Stimulated activated CD4-positive, alpha-beta T cell treated with anti-CD3 and anti-CD28 coated beads, TNF-alpha, amount 100 ng/mL, for 1 hour (primary cell): Measurements from ENCODE around the gene TULP4.

ENCODE experiments used
- DNase-seq, 3 donors: peaks; one replicate each; pipeline ENCODE4 v3.0.0-alpha.2; 2020; ENCODE audit warnings: low read depth in 3 of 3, low spot score in 1 of 3

TULP4 gene

DNA sequence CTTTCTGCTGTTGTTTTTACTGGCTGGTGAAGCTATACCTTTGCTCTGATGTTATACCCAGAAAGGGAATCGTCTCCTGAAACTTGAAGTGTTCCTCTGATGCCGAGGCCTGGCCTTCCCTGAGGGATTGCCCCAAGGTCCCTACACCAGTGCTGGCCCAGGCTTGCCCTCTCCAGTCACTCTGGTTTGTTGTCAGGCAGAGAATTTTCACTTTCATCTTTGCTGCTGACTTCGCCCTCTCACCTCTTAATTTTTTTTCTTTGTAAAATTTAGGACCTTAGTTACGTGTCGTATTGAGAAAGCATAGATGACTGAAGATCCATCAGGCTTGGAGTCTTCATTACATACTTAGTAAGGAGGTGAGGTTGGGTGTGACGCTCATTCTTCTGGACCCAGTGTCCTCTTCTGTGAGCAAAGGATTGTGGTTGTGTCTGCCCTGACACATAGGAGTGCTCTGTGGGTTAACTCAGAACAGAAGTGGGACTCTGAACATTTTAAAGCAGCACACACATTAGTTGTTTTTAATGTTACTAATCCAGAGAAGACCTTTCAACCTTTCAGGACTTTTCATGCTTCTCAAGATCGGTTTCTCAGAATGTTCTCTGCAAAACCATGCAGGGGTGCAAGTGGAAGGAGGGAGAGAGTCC lies 45.4 kb downstream of the TULP4 start:
- DNase-seq, result no peak

DNA sequence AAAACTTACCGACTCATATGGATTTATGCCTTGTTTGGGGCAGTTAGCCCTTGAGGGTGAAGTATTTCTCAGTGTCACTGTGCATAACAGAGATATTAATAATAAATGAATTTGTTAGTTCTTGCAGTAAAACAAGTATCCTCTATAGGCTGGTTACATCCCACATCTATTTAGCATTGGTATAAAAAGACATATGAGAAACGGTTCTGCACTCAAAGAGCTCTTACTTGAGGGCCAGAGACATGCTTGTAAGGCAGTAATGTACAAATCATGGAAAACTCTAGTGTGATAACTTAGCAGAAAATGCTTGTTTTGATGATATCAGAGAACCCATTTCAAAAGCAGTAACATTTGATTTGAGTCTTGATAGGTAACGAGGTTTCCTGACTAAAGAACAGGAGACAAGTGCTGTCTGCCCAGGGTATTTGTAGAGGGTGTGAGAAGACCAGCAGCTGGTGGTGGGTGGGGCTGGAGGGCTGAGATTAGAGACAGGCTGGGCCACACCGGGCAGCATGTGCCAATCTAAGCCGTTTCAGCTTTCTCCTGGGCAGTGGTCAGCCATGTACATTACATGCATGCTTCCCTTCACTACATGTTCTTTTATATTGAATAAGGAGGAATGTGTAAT lies 46.3 kb downstream of the TULP4 start:
- DNase-seq, result no peak

DNA sequence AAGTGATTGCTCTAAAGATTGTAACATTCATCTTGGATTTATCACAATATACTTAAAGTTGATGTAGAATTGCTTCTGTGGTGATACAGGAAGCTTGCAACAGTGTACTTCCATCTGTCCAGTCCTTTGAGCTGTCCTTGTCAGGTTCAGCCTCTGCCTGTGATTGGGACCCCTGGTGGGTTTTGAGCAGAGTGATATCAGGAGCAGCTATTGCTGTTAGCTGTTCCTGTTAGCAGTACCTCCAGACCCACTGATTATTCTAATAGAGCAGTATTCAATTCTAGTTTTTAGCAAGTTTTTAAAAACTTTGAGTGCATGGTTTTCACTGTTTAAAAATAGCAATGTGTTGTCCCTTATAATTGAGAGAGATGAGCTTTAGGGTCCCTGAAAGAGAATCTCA lies 48.8 kb downstream of the TULP4 start:
- DNase-seq, result no peak

DNA sequence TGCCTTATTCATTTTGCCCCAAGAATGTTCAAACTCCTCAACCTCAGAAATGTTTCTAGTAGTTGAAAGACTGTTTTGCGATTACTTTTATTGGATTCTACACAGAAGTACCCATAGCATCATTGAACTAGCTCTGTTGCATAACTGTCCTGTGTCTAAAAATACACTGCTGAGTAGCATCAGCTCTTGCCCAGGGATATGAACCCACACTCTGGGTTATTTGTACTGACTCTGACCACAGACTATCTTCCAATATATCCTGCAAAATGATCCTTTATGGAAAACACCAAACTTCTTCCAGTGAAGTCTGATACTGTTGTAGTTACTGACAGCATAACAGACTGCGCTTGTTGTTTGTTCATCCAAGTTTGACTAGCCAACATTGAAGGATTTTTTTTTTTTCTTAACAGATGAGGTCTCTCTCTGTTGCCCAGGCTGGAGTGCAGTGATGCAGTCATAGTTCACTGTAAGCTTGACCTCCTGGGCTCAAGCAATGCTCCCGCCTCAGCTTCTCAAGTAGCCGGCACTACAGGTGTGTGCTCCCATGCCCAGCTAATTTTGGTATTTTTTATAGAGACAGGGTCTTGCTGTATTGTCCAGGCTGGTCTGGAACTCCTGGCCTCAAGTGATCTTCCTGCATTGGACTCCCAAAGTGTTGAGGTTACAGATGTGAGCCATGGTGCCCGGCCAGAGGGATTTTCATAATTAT lies 49.9 kb downstream of the TULP4 start:
- DNase-seq, result no peak

DNA sequence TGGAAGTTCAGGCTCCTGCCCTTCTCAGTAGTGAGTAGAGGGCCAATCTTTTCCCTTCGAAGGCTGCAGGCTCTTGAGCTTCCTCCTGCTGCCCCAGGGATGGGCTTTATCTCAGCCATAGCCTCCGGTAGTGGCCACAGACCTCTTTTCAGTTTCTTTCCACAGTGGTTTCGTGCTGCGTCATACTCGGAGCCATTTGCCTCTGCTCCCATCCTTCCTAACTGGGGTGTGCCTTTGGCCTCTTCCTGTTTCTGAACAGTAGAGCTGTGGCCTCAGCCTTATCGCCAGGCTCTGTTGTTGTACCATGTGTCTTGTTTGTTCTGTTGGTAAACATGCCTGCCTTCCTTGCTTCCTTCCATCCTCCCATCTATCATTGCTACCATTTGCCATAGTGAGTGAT lies 54.1 kb downstream of the TULP4 start:
- no peak for DNase-seq

DNA sequence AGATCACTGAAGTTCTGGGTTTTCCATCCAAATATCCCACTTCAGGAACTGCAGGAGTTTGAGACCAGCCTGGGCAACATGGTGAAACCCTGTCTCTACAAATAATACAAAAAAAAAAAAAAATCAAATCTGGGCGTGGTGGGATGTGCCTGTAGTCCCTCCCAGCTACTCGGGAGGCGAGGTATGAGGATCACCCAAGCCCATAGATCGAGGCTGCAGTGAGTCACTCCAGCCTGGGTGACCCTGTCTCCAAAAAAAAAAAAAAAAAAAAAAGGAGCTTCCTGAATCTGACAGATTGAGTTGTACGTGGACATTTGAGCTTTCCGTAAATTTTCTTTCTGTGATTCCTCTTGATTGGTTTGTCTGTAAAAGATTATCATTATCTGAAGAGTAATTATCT lies 55.6 kb downstream of the TULP4 start:
- no peak for DNase-seq

DNA sequence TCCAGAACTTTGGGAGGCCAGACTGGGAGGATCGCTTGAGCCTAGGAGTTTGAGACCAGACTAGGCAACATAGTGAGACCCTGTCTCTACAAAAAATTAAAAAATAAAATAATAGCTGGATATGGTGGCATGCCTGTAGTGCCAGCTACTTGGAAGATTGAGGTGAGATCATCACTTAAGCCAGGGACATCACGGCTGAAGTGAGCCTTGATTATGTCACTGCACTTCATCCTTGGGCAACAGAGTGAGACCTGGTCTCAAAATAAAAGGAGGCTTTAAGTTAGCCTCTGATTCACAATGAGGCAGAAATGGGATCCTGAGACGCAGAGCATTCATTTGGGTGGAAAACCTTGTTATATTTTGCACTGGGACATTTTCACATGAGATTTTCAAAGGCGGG lies 57.0 kb downstream of the TULP4 start:
- DNase-seq, result no peak

DNA sequence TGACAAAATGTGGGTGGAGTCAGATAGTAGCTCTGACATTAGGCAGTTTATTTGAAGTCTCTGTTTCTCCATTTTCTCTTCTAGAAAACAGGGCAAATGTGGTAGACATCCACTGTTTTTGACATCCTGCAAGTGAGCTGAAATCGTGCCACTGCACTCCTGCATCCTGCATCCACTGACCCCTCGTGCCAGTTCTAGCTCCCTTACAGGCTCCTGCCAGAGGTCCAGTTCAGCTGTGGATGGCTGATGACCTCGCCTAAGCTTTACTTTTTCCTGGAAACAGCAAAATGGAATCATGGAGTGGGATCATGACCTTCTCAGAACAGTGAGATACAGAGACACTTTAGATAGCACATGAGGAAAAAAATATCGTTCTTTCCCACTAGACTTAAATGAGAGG lies 58.5 kb downstream of the TULP4 start:
- DNase-seq, result no peak

DNA sequence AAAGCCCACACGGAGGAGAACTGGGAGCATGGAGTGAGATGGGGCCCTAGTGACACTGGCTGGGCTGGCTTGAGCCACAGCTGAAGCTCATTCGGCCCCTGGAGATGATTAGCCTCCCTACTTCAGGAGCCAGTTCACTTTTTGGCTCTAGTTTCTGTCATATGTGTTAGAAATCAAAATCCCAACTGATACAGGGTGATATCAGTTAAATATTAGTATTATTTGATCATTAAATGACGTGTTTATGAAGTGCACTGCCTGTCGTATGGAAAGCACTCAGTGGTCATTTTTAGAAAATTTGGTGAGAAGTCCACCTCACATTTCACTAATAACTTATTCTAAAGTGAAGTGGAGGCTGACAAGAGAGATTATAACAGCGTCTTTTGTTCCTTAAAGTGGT lies 59.0 kb downstream of the TULP4 start:
- no peak for DNase-seq

DNA sequence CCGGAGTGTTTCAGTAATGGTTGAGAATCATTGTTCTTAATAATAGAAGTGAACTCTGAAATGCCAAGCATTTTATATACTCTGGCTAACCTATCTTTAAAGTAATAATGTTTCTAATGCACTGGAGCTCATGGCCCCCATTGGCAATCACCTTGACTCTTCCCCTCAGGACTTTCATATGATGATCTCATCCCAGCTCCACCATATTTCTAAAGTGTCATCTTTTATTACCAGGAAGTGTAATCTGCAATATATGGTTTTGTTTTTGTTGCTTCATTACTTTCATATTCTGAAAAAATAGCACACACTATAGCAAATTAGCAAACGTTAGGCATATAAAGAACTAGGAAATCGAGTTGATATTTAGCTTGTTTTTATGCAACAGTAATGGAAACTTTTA lies 60.3 kb downstream of the TULP4 start:
- DNase-seq, result no peak

DNA sequence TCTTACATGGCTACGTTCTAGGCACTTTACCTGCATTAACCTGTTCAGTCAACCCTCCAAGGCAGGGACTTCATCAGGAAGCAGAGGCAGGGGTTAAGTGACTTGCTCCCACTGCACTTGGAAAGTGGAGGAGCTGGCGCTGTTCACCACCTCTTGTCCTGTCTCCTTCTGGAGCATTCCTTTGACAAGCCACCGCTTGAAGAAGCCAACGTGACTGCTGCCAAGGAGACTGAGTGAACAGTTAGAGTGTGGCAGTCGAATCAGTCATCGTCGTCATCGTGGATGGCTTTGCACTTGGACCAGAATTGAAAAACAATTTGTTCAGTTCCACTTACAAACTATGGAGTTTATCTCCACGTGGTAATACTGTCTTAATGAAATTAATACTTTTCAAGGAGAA lies 60.9 kb downstream of the TULP4 start:
- DNase-seq, result no peak

DNA sequence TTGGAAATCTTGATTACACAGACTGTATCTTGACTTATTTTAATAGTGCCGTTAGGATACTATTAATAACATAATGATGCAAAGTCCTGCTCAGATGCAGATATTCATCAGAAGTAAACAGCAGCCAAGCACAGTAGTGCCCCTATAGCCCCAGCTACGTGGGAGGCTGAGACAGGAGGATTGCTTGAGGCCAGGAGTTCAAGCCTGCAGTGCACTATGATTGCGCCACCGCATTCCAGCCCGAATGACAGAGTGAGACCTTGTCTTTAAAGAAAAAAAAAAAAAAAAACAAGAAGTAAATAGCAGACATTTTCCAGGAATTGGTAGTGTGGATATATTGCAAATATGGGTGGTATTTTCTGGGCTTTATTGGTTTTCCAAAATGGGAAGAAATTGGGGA lies 61.8 kb downstream of the TULP4 start:
- DNase-seq, result no peak

DNA sequence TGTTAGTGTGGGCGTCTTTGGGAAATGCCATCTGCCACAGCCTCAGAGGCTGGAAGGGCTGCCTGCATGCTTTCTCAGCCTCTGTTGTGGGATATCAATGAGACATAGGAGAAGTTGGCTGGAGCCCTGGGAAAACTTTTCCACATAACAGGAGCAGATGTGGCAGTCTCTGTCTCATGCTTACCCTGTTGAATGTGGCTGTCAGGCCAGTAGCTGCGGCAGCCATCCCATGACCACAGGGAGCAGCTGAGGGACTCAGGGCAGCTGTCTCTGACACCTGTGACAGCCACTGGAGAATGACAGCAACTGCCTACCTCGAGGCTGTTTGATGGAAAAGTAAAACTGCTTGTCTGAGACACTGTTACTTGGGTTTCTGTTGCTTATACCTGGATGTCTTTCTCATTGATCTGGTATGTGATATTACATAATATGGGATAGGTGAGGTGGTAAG lies 64.4 kb downstream of the TULP4 start:
- no peak for DNase-seq

DNA sequence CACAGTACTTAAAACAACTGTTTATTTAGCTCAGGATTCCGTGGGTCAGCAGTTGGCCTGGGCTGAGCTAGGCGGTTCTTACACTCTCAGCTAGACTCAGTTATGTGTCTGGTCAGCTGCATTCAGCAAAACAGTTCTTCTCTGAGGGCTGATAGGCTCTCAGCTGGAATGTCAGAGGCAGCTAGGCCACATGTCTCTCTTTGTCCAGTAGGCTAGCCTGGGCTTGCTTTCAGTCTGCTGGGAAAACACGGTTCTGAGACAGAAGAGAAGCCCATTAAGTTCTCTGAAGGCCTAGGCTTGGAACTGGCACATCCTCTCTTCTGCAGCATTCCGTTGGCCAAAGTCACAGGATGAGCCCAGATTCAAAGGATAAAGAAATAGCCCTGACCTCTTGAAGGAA lies 65.6 kb downstream of the TULP4 start:
- DNase-seq, result no peak

DNA sequence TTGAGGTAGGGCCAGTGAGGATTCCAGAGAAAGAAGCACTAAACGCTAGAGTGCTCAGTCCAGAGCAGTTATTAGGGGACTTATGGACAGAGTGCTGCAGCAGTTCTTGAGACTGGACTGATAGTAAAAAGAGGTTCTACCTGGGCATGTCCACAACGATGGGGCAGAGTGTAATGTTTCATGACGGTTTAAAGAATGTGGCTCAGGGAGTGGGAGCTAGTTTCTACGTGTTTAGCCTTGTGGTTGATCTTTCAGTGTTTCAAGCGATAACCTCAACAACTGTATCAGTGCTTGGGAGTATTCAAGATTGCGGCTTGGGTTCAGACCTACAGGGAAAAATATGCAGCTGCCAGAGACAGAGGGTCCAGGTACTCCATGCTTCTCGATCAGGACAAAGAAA lies 67.1 kb downstream of the TULP4 start:
- no peak for DNase-seq

DNA sequence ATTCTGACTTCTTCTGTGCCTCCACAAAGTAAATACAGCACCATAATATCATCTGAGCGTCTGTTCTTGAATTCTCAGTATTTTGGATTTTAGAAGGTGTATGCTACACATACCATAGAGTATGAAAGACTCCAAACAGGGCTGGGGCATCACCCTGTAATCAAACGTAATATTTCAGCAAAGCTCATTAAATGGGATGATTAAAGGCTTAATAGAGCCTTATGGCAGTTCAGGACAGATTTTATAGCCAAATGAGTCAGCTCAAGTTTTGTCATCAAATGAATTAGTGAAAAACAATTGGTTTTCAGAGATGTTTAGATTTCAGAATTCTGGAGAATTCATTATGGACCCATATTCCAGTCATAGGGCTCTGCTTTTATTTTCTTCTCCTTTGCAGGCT lies 68.9 kb downstream of the TULP4 start:
- no peak for DNase-seq

DNA sequence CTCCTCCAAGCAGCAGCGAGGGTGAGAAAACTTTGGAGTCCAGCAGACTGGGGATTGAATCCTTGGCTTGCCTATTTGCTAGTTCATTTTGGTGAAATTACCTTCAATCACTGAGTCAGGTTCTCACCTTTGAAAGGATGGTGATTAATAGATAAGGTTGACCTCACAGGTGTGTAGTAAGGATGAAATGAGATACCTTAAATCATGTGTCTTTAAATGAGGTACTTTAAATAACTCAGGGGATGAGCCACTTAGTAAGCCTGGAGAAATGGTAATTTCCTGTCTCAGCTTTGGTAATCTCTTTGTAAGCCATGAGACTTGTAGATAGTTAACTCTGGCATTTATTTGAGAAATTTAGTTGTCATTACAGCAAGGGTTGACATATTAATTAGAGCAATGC lies 70.2 kb downstream of the TULP4 start:
- DNase-seq, result no peak

DNA sequence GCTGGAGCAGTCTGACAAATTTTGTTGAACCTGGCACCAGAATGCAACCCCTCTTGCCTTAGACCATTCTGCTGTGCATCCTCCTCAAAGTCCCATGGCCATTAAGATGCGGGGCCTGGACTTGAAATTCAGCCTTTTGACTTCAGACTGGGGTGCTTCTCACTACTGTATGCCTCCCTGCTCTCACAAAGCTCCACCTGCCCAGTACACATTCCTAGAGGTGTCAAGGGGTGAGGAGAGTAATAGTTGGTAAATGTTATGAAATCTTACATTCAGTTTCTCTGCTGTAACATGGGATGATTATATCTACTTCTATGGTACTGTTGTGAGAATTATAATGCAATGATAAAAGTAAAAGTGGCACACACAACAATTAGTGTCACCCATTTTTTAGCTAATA lies 70.8 kb downstream of the TULP4 start:
- DNase-seq, result no peak

DNA sequence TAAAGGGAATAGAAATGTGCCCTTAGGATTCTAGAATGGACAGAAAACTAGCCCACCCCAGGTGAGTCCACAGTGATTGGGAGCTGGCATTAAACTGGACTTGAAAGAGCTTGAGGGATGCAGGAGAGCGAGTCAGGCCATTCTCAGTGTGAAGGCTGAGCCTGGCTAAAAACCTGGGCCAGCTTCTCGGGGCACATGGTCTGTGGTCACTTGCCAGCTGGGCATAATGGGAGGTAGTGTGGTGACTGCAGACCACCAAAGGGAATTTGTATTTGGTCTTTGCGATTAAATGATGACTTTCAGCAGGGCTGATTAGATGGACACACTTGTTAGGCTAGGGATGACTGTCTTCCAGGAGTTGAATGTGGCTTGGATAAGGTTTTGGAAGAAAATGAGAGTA lies 71.3 kb downstream of the TULP4 start:
- no peak for DNase-seq

DNA sequence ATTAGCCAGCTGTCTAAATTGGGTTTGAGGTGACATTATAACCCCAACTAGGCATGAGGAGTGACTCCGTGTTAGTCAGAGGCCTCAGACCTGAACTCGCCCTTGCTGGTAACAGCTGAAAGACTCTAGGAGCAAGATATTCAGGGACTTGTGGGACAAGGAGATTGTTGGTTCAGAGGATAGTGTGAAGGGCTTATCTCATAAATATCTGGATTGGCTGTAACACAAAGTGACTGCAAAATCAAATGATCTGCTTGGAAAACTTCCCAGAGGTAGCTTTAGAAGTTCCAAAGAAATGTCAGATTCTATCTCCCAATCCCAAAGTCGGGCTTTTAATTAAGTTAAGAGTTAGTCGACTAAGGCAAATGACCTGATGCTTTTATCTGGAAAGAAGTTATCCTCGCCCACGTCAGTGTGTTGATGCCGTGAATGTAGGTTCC lies 72.4 kb downstream of the TULP4 start:
- DNase-seq, result no peak

DNA sequence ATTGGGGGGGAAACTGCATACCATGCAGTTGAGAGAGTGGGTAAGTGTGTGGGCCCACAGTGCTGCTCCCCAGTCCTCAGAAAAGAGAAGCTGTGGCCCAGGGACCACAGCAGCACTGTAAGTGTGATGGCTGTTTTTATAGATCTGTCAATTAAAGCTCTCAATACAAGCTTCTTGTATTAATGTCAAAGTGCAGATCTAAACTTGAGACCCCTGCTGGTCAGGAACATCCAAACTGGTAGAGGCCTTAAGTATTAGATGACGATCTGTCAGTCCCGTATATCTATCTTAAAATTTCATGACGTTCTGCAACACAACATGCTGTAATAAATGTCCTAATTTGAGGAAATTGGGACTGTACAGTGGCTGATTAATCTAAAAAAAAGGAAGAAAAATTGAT lies 74.8 kb downstream of the TULP4 start:
- no peak for DNase-seq

DNA sequence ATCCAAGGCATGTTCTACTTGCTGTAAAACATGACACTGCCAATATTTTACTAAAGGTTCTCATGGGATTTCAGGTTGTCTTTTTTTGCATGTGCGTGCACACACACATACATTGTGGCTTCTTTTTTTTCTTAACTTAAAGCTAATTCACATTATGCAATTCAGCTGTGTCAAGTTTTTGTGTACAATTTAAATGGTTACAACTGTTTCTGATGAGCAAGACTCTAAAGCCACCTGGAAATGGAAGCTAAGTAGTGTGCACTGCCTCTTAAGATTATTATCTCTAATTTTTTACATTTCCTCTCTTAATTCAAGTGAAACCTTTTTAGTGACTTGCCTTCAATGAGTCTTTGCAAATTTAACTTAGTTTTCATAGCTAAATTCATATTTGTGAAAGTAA lies 75.3 kb downstream of the TULP4 start:
- DNase-seq, result no peak

DNA sequence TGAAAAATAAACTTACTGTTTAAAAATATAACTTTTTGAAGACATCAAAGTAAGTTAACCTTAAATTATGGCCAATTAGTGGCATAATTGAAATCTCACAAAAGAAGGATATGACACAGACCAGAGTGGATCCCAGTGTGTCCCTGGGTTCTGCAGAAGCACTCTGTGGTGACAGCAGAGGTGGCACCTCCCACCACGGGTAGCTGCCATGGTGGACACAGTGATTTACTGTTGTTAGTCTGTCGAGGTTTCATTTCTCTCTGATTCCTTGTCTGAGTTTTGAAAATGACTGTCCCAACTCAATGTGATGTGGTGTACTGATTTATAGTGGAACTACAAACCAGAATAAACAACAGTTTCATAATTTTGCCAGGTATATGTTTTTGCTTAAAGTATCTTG lies 76.5 kb downstream of the TULP4 start:
- no peak for DNase-seq
